T-helper 2 cell (primary cell): Measurements from ENCODE around the gene CCR5AS.
A peak's percentile ranks its signal among the peaks of the same experiment; 100 is the strongest.
"Not testable (repeated sequence)": the region's sequence is repeated elsewhere in the genome, so short reads cannot be mapped to it uniquely, and the experiment has no call there.

ENCODE experiments used
- DNase-seq, 5 experiments: peaks; one replicate each; pipeline versions ENCODE4 v3.0.0 to v3.0.0-alpha.2; 2012 to 2022

The CCR5AS gene

DNA sequence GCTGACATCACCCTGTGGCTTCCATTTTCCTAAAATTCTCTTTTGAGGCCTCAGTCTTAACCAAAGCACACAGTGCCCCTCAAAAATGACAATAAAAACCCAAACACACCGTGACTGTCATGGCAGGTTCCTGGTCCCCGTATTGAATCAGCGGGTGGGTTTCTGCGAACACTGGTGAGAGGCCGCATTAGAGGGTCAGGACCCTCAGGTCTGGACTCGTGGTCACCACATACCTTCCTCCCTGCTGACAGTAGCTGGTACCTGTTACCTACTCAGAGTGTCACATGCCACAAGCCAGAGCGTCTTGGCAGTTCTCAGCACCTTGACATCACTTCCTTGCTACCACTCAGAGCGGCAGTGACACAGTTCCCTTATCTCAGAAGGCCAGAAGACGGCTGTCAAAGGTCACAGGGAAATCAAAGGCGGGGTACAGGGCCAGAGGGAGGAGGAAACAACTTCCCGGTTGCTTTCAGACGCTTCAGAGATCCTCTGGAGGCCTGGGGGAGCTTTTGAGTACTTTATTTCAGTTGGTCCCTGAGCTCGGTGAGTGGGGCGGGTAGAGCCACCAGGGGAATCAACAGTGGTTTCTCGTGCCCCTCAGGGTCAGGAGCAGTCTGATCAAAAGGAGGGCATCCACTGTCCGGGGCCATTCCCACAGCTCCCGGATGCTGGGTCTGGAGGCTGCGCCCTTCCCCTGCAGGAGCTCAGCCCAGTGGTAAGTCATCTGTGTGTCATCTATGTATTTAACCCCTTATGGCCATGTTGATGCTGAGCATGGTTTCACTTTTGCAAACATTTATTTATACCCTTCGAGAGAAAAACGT is at the start of gene CCR5AS, which contains the start of gene CCRL2:
Gene CCR5AS, minus strand, starts transcription at position 279 of the 824 bp plus-strand sequence.
Gene CCRL2, plus strand, starts transcription at position 472 of the 824 bp plus-strand sequence. CDS start 821 bp downstream, outside the sequence.
- DNase-seq: peak in 2 of 5 experiments; percentile 41 to 69

DNA sequence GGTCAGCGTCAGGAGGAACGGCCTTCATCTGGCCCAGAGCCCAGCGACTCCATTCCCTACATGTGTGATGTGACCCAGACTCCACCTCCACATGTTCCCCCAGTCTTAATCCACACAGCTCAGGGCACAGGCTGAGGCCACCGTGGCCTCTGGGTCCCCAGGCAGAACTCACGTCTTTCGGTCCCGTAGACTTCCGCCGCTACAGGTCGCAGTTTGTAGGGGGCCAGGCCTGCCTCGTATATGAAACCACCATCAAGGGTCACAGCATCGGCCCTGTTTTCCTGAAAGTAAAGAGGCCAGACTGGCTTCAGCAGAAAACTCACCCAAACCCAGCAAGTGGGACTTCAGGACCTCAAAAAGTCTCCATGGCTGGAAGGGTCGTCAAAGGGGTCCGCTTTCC is 49.3 kb upstream of the CCR5AS start:
- no peak for DNase-seq

DNA sequence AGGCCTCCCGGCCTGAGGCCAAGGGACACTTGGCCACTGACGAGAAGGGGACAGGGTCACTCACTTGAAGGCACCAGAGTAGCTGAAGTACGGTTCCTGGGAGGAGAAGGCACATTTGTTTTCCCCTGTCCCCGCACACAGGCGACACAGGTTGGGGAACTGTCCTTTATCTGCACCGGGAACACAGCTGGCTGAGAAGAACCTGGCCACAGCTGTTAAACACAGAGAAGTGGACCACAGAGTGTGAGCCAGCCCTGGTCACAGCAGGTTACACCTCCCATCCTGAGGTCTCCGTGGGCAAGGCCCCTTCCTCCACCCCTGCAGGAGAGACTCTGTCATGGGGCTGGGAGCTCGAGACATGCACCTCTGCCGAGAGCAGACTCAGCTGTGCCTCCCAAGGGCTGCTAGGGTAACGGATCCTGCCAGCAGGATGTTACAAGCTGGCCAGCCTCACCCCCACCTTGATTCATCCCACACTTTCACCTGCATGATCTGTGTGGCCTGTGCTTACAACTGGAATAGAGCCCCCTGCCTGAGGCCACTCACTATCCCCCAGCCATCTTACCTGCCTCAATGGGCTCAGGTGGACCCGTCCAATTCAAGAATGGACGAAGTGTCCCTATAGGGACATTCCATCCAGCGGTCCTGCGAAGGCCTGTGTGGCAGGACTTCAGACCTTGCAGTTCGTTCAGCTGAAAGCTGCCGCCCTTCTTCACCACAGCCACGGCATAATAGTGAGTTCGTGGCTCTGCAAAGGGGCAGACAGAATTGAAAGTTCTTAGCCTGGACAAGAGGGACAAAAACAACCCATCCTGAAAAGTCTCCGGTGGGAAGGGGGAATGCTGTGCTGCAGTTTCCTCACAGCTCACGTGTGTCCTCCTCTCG is 48.6 kb upstream of the CCR5AS start:
- DNase-seq: no peak

DNA sequence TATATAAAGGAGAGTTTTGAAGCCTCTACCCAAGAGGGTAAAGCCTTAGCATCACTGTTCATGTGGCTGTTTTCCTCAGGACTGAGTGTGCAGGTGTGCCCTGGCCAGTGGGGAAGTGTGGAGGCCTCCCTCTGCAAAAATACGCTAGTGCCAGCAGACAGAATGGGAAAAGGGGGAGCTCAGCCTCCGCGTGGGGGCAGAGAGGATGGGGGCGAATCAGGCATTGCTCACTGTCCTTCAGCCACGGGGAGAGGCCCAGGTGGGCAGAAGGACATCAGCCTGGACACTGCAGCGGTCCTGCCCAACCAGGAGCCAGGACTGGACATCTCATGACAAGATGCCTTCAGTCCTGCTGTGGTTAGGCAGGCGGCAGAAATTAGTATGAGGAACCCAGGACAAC is 47.7 kb upstream of the CCR5AS start:
- DNase-seq: no peak

DNA sequence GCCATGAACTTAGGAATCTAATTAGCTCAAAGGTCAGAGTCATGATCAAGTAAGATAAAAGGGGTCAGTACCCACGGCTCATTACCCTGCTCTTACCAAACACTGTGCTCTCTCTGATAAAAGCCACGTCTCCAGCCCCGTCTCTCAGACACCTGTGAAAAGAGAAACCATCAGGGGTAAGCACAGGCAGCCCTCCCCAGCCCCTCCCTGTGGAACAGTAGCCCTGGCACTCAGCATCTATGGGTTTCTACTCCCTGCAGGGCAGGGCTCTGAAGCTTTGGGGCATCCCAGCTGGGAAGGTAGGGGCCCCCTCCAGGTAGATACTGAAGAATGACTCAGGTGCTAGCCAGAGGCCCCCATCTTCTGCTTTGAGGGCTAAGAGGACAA is 47.3 kb upstream of the CCR5AS start:
- DNase-seq: no peak

DNA sequence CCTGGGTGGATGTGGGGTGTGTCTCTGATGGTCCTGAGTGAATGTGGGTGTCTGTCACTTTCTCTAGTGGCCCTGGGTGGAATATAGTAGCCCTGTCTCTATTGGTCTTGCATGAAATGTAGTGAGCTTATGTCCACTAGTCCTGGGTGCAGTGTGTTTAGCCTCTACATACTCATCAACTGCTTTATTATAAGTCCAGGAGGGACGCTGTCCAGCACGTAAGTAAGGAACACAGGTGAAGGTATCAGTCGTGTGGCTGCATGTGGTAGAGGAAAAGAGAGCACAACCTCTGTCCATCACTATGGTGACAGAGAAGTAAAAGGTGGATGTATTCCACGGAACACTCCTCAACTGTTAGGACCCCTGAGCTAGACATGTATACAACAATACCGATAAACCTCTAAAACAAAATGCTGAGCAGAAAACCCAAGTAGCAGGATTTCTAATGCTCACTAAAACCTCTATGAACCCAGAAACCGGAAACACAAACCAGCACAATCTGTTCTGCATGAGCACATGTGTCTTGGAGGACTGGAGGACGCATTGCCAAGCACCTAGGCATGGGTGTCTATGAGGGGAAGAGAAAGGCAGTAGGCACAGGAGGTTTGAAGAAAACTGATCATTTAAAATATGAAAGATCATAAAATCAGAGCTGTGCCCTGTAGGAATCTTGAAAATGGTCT is 46.8 kb upstream of the CCR5AS start:
- DNase-seq: peak in 1 of 5 experiments; percentile 8

DNA sequence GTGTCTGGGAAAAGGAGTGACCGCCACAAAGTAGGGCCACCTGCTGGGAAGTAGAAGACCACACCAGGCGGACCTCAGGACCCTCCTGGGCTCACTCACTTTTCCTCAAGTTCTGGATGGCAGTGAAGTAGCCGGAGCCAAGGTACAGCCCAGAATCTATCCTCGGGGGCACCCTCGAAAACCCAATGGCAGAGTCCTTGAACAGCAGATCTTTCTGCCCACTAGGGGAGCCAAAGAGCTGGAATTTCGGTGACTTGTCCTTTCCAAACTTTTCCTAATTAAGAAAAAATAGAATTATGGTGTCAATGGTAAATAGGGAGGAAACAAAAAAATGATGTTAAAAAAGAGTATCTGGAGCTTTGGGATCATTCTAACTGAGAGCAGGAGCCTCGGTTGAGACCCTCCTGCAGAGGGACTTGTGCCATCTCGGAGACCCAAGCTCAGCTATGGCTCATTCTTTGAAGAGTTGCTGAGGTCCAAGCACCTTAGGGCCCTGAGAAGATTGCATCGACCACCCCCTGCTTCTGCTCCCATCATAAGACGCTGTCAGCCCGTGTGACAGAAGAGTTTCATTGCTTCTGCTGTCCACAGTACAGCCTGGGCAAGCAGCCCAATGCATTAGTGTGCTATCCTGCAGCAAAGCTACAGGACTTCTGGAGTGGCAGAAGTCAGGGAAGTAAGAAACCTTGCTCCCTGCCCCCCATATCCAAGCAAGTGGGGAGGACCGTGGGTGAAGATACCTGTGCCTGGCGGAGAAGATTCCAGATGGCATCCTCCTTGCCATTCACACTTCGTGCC is 43.1 kb upstream of the CCR5AS start:
- no peak for DNase-seq

DNA sequence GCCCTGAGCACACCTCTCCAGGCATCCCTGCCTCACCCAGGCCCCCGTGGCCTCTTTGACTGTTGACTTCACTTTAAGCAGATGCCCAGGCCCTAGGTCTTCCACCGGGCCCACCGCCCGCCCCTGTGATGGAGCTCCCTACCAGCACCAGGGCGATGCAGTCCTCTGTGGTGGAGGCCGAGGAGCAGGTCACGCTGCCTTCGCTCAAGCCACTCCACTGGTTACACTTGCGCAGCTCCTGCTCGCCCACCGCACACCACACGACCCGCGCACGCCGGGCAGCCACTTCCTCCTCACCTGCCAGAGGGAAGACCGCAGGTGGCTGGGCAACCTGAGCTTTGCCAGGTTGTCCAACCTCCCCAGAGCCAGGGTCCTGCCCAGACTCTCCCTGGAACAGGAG is 41.9 kb upstream of the CCR5AS start:
- DNase-seq: no peak

DNA sequence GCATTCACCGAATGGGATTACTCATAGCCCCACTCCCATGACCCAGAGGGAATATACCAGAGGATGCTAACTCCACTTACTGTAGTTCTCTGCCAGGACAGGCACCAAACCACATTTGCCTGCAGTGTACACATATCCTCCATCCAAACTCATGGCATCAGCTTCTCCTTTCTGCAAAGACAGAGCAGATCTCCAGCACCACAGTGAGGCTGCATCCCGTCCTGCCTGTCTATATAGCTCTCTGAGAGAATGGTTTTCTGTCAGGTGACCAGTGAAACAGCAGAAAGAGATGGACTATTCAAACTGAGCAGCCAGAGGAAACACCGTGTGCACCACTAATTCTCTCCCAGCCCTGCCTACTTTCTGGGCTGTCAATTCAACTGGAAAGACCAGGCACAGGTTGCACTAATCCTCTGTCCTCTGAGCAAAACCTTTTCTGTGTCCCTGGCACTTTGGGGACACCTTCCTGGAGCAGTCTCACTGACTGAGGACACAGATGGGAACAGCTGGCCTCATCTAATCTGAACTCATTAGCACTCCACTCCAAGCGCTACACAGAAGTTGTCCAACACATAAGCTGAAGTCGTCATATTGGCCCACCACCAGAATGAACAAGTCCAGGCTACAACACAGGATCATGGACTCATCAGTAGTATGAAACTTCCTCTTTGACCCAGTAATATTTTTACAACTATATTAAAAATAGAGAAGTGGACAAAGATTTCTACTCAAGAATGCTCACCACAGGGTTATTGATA is 40.5 kb upstream of the CCR5AS start:
- no peak for DNase-seq

DNA sequence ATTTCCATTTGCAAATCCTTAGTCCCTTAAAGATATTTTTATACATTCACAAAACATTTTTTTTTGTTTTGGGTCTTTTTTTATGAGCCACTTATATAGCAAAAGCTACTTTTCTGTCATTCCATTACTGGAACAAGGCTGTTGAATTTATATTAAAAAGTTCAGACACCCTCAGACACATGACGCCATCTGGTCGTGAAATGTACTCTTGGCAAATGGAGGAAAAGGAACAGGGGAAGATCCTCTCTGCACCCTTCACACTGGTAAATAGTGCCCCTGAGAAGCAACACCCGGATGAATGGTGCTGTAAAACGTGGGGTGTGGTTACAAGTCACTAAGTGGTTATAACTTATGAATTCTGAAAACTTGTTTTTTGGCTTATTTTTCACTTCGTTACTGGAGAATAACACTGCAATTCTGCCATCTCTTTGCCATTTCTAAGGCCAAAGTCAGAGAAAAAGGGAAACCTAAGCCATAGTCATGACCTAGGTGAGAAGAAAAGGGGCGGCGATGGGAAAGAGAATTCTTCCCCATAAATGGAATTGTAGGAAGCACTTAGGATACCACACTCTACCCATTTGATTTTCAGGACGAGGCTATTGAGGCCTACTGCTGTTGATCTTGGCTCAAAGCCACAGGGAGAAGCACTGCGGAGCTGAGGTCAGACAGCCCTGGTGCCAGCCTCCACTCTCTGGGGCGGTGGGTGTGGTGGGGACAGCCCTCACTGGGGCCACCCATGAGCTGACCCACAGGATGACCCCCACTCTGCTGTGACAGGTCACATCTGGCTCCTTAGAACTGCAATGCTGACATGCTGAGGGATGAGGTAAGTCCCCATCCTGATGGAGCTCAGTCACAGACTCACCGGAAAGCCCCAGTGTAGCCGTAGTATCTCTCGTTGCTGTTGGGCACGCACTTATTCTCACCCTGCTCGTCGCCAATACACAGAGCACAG is 36.0 kb upstream of the CCR5AS start:
- no peak for DNase-seq

DNA sequence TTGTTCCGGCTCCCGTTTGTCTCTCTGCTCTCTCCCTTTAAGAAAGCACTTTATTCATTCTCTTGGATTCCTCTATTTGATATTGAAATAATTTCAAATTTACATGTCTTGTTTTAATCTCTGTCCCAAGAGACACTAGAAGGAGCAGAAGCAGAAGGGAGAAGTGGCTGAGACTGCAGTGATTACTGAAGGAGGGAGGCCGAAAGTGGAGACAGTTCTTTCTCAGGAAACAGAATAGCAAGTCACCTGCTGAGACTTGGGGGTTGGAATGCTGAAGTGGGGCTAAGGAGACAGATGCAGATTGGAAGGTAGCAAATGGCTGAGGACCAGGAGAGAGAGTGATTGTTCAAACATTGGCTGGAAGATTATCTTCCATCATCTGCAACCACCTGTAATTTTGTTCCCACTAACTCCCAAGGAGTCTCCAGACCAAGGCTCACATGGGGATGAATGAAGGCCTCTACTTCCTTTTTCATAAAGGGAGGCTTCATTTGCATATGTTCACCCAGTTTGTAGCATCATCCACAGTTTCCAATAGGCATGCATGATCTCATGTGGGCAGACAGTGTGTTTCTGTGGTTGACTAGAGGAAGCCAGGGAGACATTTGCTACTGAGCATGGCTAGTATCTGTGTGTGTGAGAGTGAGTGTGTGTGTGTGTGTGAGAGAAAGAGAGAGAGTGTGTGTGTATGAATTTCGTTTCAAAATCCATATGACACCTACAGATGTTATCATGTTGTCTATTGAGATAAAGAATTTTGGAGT is 33.8 kb upstream of the CCR5AS start:
- DNase-seq: peak in 2 of 5 experiments; percentile 60 to 82

DNA sequence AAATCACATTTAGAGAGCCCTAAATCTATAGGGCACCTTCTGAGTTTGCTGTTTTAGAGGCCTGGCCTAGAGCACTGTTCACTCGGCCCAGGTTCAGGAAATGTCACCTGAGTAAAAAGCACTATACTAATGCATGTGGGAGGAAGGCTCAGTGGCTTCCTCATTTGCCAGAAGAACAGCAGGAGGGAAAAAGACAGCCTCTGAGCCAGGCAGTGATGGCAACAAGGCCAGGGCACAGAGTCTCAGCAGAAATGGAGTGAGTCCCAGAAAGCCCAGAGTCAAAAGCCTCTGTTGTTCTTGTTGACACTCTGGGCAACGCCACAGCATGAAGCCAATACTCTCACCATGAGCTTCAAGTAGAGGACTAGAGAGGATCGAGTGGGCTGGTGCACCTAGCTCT is 32.0 kb upstream of the CCR5AS start:
- no peak for DNase-seq

DNA sequence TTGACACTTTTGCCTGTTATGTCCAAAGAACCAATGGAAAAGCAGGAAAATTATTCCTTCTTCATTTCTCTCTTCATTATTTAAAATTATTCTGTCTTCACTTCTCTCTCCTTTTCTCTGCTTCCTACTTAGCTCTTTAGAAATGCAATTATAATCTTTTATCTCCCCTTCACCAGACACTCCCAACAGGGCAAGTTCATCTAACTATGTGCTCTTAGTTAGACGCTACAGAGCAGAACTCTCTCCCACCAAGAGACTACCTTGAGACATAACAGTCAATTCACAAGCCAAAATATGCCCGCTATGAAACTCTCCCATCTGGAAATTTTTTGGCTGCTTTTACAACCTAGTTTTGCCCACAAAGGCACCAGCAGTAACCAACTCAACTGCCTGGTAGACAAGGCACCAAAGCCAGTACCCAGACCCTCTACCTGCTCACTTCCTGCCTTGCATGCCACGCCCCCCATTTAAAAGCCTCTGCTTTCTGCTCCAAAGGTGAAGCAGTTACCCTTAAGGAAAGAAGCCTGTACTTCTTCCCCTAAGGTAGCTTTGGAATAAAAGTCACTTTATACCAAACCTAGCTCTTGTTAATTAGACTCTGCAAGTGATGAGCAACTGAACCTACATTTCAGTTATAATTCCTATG is 28.3 kb upstream of the CCR5AS start:
- DNase-seq: no peak

DNA sequence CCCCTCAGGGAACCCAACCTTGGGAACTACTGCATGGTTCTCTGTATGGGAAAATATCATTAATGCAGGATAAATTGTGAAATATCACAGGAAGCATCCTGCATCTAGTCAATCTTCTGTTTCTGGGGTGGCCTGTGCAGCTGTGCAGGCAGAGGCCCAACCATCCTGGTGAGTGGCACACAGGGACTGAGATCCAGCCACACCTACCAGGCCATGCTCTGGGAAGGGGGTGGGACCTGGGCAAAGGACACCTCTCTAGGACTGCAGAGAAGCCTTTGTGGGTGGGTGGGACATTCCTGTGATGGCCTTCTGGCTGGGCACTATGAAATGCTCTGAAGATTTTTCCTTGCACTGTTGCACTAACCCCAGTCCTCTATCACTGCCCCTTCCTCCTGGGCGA is 27.0 kb upstream of the CCR5AS start:
- no peak for DNase-seq

DNA sequence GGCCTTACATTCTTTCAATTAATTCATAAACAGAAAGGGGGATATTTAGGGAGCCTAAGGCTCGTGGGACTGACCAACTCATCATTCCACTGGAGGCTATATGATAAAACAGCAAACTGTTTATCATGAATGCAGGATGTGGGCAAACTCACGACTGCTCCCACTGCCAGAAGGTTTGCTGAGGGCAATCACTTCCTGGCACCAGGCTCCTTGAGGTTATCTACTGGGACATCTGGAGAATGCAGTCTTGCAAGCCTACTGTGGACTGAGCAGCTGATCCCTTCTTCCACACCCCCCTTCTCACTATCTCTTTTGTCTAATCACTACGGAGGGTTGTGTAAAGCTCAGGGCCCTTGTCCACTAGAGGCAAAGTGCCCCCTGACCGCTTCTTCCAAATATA is 26.3 kb upstream of the CCR5AS start:
- DNase-seq: not testable (repeated sequence)

DNA sequence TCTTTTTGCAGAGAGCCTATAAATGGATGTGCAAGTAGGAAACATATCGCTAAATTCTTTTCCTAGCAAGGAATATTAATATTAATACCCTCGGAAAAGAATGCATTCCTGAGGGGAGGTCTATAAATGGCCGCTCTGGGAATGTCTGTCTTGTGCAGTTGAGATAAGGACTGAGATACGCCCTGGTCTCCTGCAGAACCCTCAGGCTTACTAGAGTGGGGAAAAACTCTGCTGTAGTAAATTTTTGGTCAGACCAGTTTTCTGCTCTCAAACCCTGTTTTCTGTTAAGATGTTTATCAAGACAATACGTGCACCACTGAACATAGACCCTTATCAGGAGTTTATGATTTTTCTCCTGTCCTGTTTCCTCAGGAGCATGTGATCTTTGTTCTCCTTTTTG is 25.0 kb upstream of the CCR5AS start:
- DNase-seq: not testable (repeated sequence)

DNA sequence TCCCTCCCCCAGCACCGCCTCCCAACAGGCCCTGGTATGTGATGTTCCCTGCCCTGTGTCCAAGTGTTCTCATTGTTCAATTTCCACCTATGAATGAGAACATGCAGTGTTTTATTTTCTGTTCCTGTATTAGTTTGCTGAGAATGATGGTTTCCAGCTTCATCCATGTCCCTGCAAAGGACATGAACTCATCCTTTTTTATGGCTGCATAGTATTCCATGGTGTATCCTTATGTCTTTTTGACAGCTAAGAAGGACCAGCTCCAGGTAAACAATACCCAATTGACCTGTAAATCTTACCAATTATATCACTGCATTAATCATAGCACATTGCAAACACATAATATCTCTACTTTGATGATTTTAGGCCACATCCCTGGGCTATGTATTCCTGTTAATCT is 24.0 kb upstream of the CCR5AS start:
- DNase-seq: not testable (repeated sequence)

DNA sequence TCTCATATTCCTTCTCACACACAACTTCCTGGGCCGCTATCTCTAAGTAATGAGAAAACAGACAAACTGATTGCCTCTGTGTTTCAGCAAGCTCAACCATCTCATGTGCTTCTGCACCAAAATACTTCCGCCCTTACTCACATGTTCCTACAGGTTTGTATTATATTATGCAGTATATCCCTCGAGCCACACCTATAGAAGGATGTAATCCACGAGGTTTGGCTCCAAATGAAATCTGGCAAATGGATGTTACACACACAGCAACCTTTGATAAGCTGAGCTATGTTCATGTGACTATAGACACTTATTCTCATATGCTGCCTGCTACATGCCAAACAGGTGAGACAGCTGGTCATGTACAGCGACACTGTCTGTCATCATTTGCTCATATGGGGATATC is 22.8 kb upstream of the CCR5AS start:
- DNase-seq: no peak

DNA sequence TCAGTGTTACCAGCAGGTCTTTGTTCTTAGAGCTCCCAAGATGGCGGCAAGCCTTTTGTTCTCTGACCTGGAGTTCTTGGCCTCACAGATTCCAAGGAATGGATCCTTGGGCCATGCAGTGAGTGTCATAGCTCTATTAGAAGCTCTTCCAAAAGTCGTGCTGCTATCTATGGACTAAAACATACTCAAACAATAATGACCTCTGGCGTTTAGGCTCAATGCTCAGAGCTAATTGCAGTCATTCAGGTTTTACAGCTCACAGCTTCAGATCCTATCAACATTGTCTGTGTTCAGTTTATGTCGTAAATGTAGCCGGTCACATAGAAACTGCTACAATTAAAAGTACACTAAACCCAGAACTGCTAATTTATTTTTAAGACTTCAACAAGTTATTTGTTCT is 22.4 kb upstream of the CCR5AS start:
- DNase-seq: no peak
